Transverse colon (tissue), 4 donors: Measurements from ENCODE around the gene ZFHX3. TPM values are rescaled to one million over a fixed set of nuclear protein-coding genes. Genes with fewer than 3 reads are reported as not detected.

Source experiments
- DNase-seq: peaks from one replicate; pipeline ENCODE4 v3.0.0-alpha.2; 2019
- H3K27ac ChIP-seq, 4 donors: fragments of 200-600 bp; sonication (generic); 2 replicates each; pipeline ENCODE4 v1.5.1; 2016 to 2018; ENCODE audit warnings: inconsistent platforms in 4 of 4
- H3K27me3 ChIP-seq: fragments of 200-600 bp; sonication (generic); 2 replicates; pipeline ENCODE4 v1.5.1; 2017; ENCODE audit warnings: inconsistent platforms
- H3K36me3 ChIP-seq, 4 donors: fragments of 200-600 bp; sonication (generic); 2 replicates each; pipeline ENCODE4 v1.5.1; 2017 to 2019; ENCODE audit warnings: inconsistent platforms in 4 of 4
- H3K4me1 ChIP-seq, 4 donors: fragments of 200-600 bp; sonication (generic); 2 replicates each; pipeline ENCODE4 v1.5.1; 2017 to 2020; ENCODE audit warnings: inconsistent platforms in 4 of 4
- H3K4me3 ChIP-seq, 4 donors: fragments of 200-600 bp; sonication (generic); 1 replicate in 1 of 4; 2 replicates in 3 of 4; pipeline versions ENCODE4 v1.5.1 to v1.6.1; 2017 to 2019; ENCODE audit warnings: inconsistent platforms in 4 of 4
- H3K9me3 ChIP-seq, 2 donors: fragments of 200-600 bp; sonication (generic); 2 replicates each; pipeline ENCODE4 v1.5.1; 2017 to 2019; ENCODE audit warnings: inconsistent platforms in 2 of 2
- CTCF ChIP-seq, 5 experiments: fragments of 200-600 bp in 3 of 5; fragments of 450-650 bp in 2 of 5; sonication (generic) in 3 of 5; IDR thresholded peaks; 1 replicate in 2 of 5; 2 replicates in 3 of 5; pipeline ENCODE4 v1.5.1; 2016 to 2017; ENCODE audit warnings: antibody characterized with exemption in 5 of 5, inconsistent platforms in 3 of 5, mild to moderate bottlenecking in 2 of 5, moderate library complexity in 1 of 5
- EP300 ChIP-seq: sonication (generic); formaldehyde crosslinking; IDR thresholded peaks from one replicate; pipeline ENCODE4 v1.6.1; 2017; ENCODE audit warnings: antibody characterized with exemption, low read depth
- POLR2A ChIP-seq: fragments of 450-650 bp; IDR thresholded peaks from one replicate; pipeline ENCODE4 v1.6.1; 2016; ENCODE audit warnings: antibody characterized with exemption, mild to moderate bottlenecking, moderate library complexity
- POLR2AphosphoS5 ChIP-seq, 3 donors: sonication (generic); formaldehyde crosslinking; IDR thresholded peaks; one replicate each; pipeline ENCODE4 v1.6.1; 2016; ENCODE audit warnings: antibody characterized with exemption in 3 of 3
- WGBS, 2 donors: methylation state at CpG; one replicate each; pipeline ENCODE4 v1.1.5; 2018; ENCODE audit warnings: low coverage in 1 of 2; 5-methylcytosine and 5-hydroxymethylcytosine counted together
- in situ Hi-C, 4 donors: fragments of 200-750 bp; cut with MboI; loops; one replicate each; pipeline versions ENCODE4 v1.15.0 to v1.15.1; 2017; ENCODE audit warnings: low sequenced_read_pairs in 3 of 4, low pct_ligation_motif_present in 1 of 4, low pct_unique_long_range_greater_than_20kb in 1 of 4
- intact Hi-C: fragments of 100-400 bp; cut with DNase I; formaldehyde crosslinking; loops from one replicate; pipeline ENCODE4 v1.15.1; 2023; ENCODE audit warnings: low total_unique reads
- total RNA-seq, 4 donors: library from RNA; depleted of rRNA; stranded (reverse); fragments of >200 nt; gene quantifications; one replicate each; pipeline ENCODE4 v1.1.0, GENCODE V29; 2016

Gene ZFHX3
- total RNA-seq, 4 donors from 2014 or later = 12.3 to 23.7 (median 15.3) TPM

GRCh38 chr16:72901000-72901627 lies 146.8 kb downstream of the ZFHX3 start:
- Histone ChIP-seq H3K27me3 (no peaks in the 10 kb centered on the region), H3K4me1 (peaks cover 0 to 9% (median 0%) of the 10 kb centered on the region in 4 donors), H3K27ac (no peak overlapping the region), H3K9me3 (no peaks in the 10 kb centered on the region), H3K4me3 (no peak overlapping the region), H3K36me3 (no peaks in the 10 kb centered on the region)
- TF ChIP-seq POLR2A (no peak), CTCF (IDR thresholded peaks at IDR 0.05) (no peak), EP300 (no peak), POLR2AphosphoS5 (IDR thresholded peaks at IDR 0.05) (no peak)
- intact Hi-C loops (no loop called here), in situ Hi-C loops (no loop called here)
- no peak for DNase-seq
- 79 to 81% methylated on average over 3 to 14 of the region's 14 CpGs for WGBS, 2 donors

GRCh38 chr16:72898216-72898825 lies 149.6 kb downstream of the ZFHX3 start:
- no peak for TF ChIP-seq POLR2AphosphoS5 (IDR thresholded peaks at IDR 0.05)
- TF ChIP-seq POLR2A = no peak
- TF ChIP-seq CTCF (IDR thresholded peaks at IDR 0.05) = no peak
- no peak for TF ChIP-seq EP300
- peaks cover 0 to 9% (median 0%) of the 10 kb centered on the region in 4 donors for H3K4me1 ChIP-seq
- in situ Hi-C loops (no loop called here), intact Hi-C loops (no loop called here)
- no peak overlapping the region for H3K27ac ChIP-seq
- H3K36me3 ChIP-seq = no peaks in the 10 kb centered on the region
- H3K4me3 ChIP-seq = no peak overlapping the region
- no peaks in the 10 kb centered on the region for H3K9me3 ChIP-seq
- H3K27me3 ChIP-seq = no peaks in the 10 kb centered on the region
- no peak for DNase-seq
- WGBS, 2 donors = 74 to 76% methylated on average over 8 of the region's 8 CpGs

- Histone ChIP-seq H3K27ac (no peak overlapping the region), H3K4me1 (peaks cover 0 to 9% (median 0%) of the 10 kb centered on the region in 4 donors), H3K27me3 (no peaks in the 10 kb centered on the region), H3K36me3 (no peaks in the 10 kb centered on the region), H3K9me3 (no peaks in the 10 kb centered on the region), H3K4me3 (no peak overlapping the region)
- in situ Hi-C loops (no loop called here), intact Hi-C loops (no loop called here)
- TF ChIP-seq CTCF (IDR thresholded peaks at IDR 0.05) (no peak), POLR2A (no peak), POLR2AphosphoS5 (IDR thresholded peaks at IDR 0.05) (no peak), EP300 (no peak)
- 90 to 97% methylated on average over 6 of the region's 6 CpGs for WGBS, 2 donors
- DNase-seq = no peak
Observed at GRCh38 chr16:72897707-72898106, 150.2 kb downstream of the ZFHX3 start.

GRCh38 chr16:72896485-72897118 lies 151.3 kb downstream of the ZFHX3 start:
- Histone ChIP-seq H3K4me1 (peaks cover 0 to 9% (median 0%) of the 10 kb centered on the region in 4 donors), H3K9me3 (no peaks in the 10 kb centered on the region), H3K36me3 (no peaks in the 10 kb centered on the region), H3K27me3 (no peaks in the 10 kb centered on the region), H3K27ac (no peak overlapping the region), H3K4me3 (no peak overlapping the region)
- no peak for DNase-seq
- 76 to 83% methylated on average over 7 to 12 of the region's 12 CpGs for WGBS, 2 donors
- no peak for TF ChIP-seq POLR2AphosphoS5 (IDR thresholded peaks at IDR 0.05)
- no peak for TF ChIP-seq POLR2A
- no peak for TF ChIP-seq CTCF (IDR thresholded peaks at IDR 0.05)
- no peak for TF ChIP-seq EP300
- intact Hi-C loops = no loop called here
- in situ Hi-C loops = no loop called here
